A673 (cell line): ENCODE measurements around the gene KIF26B.

Experiments
- CTCF ChIP-seq: fragments of 300-800, 200-600 bp; sonication (generic); conservative IDR thresholded peaks from 2 replicates; pipeline ENCODE4 v1.5.1; 2017; ENCODE audit warnings: low read depth, mild to moderate bottlenecking, antibody characterized with exemption, low read length, moderate library complexity, mixed read lengths
- EZH2 ChIP-seq: fragments of 200-600 bp; sonication (generic); IDR thresholded peaks from 2 replicates; pipeline ENCODE4 v1.6.1; 2017; ENCODE audit warnings: borderline replicate concordance, low read depth, mild to moderate bottlenecking, mixed read lengths, antibody characterized with exemption, low read length; ENCODE audit not compliant: poor library complexity, severe bottlenecking

DNA sequence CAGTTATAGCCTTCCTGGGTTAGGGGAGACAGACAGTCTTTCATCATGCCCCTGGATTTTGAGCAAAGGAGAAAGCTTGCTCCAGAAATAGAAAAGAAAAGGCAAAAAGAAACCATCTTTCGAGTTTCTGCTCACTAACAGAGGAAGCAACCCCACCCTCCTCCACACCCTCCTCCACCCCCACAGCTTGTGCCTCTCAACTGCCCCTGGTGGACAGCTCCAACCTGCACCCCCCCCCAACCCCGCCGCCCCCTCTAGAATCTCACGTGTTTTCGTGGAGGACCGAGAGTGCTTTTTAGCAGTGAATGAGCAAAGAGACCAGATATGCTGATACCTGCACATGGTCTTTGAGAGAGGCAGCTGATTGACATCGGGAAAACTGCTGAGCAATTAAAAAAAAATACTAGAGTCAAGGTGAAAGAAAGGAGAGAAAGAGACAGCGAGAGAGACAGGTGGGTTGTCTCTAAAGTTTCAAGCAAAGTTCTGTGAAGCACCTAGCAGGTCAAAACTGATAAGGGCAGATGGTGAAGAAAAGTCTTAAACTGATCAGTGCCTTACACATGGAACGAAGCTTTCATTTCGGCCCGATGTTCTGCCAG lies 358.3 kb downstream of the KIF26B start:
- no peak for TF ChIP-seq CTCF
- TF ChIP-seq EZH2 = no peak
